Measurements from ENCODE around the gene TBPL2.

DNA sequence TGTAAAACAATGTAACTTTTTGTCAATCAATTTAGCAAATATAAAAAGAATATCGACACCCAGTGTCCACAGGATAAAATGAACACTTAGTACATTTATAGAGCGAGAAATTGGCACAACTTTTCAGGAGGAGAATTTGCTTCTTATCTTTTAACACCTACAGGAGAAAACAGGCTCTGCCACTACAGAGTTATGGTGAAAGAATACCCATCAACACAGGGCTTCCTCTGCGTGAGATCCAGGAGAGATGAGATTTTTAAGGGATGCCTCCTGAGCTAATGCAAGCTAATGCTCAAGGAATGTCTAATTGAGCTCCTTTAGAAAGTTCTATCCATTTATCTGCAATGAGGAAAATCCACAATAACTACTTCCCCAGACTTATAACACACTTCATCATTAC lies 7.8 kb downstream of the TBPL2 start:
- TF ChIP-seq RAD21 (IDR thresholded peaks at IDR 0.05; ENCODE audit: low read depth) = no peak
- TF ChIP-seq POLR2A (IDR thresholded peaks at IDR 0.05; ENCODE audit: borderline replicate concordance, extremely low read depth, insufficient read depth, insufficient read length) = no peak
- TF ChIP-seq ELF1 (IDR thresholded peaks at IDR 0.05; ENCODE audit: borderline replicate concordance, low read depth) = no peak
- TF ChIP-seq, protein P1, sequence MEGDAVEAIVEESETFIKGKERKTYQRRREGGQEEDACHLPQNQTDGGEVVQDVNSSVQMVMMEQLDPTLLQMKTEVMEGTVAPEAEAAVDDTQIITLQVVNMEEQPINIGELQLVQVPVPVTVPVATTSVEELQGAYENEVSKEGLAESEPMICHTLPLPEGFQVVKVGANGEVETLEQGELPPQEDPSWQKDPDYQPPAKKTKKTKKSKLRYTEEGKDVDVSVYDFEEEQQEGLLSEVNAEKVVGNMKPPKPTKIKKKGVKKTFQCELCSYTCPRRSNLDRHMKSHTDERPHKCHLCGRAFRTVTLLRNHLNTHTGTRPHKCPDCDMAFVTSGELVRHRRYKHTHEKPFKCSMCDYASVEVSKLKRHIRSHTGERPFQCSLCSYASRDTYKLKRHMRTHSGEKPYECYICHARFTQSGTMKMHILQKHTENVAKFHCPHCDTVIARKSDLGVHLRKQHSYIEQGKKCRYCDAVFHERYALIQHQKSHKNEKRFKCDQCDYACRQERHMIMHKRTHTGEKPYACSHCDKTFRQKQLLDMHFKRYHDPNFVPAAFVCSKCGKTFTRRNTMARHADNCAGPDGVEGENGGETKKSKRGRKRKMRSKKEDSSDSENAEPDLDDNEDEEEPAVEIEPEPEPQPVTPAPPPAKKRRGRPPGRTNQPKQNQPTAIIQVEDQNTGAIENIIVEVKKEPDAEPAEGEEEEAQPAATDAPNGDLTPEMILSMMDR (IDR thresholded peaks at IDR 0.05 in 2 of 3, conservative IDR thresholded peaks at IDR 0.05 in 1 of 3; ENCODE audit: borderline replicate concordance in 1 of 3, insufficient read depth in 1 of 3, low read depth in 2 of 3, low read length in 2 of 3) = no peak
